K562 (cell line): ENCODE results near the gene CYTH1. TPM values are rescaled to one million over a fixed set of nuclear protein-coding genes. Genes with fewer than 3 reads are reported as not detected.

Source experiments
- ATAC-seq: fragments of 200-7000 bp; cut with Tn5 transposase; 3 replicates; pipeline ENCODE4 v1.9.1; 2020; ENCODE audit warnings: moderate library complexity
- BruUV-seq: library from RNA; stranded (reverse); fragments of 400-500 nt; replicated peaks from 2 replicates; lab custom pipeline; 2021; lab: Mats Ljungman, UMichigan
- CTCF ChIA-PET: fragments of 300-600 bp; formaldehyde crosslinking; extraction: SDS; loops from one replicate; lab custom pipeline; 2021; ENCODE audit warnings: low intra/inter-chr PET ratio; lab: Yijun Ruan, JAX
- POLR2A ChIA-PET: fragments of 300-600, 350-650 bp; sonication (Branson Sonifier 250); formaldehyde crosslinking; extraction: SDS; loops from one replicate; lab custom pipeline; 2021; ENCODE audit warnings: antibody characterized with exemption, inconsistent platforms; lab: Yijun Ruan, JAX
- DNase-seq, 4 experiments: peaks; one replicate each; pipeline versions ENCODE4 v3.0.0 to v3.0.0-alpha.2; 2011 to 2018; ENCODE audit warnings: low spot score in 3 of 4, mixed read lengths in 3 of 4; ENCODE audit errors: extremely low read depth in 1 of 4
- FAIRE-seq: peaks from 2 replicates; lab custom pipeline; 2011; peaks lifted over from hg19 to GRCh38; lab: Jason Lieb, UNC
- H2AFZ ChIP-seq: 2 replicates; pipeline ENCODE4 v1.6.0; 2011; ENCODE audit warnings: low read depth, low read length, control low read depth, inconsistent platforms
- H3K27ac ChIP-seq: fragments of 200-600 bp; 3 replicates; pipeline ENCODE4 v1.8.0; 2011; ENCODE audit warnings: low read depth, mild to moderate bottlenecking, control low read depth, inconsistent platforms, low read length, moderate library complexity, mixed read lengths; ENCODE audit errors: extremely low read depth
- H3K27me3 ChIP-seq, 2 experiments: fragments of 300-600 bp in 1 of 2; 2 replicates in 1 of 2; 3 replicates in 1 of 2; pipeline versions ENCODE4 v1.6.0 to v1.8.0; 2011; ENCODE audit warnings: inconsistent platforms in 2 of 2, low read length in 2 of 2, mild to moderate bottlenecking in 1 of 2, mixed read lengths in 1 of 2, moderate library complexity in 1 of 2; ENCODE audit not compliant: control insufficient read depth in 2 of 2, insufficient read depth in 2 of 2
- H3K36me3 ChIP-seq: fragments of 300-600 bp; 3 replicates; pipeline ENCODE4 v1.8.0; 2011; ENCODE audit warnings: mild to moderate bottlenecking, low read length, inconsistent platforms; ENCODE audit not compliant: control insufficient read depth, insufficient read depth
- H3K4me1 ChIP-seq, 2 experiments: fragments of 200-600 bp in 1 of 2; replicated peaks in 1 of 2; 2 replicates in 1 of 2; 3 replicates in 1 of 2; pipeline versions ENCODE4 v1.5.1 to v1.8.0; 2011; ENCODE audit warnings: inconsistent platforms in 2 of 2, low read length in 2 of 2, mild to moderate bottlenecking in 1 of 2, mixed read lengths in 1 of 2, moderate library complexity in 1 of 2; ENCODE audit not compliant: control insufficient read depth in 2 of 2, insufficient read depth in 2 of 2
- H3K4me2 ChIP-seq: 2 replicates; pipeline ENCODE4 v1.6.1; 2011; ENCODE audit warnings: low read length, control low read depth, inconsistent platforms, mixed read lengths; ENCODE audit not compliant: insufficient read depth
- H3K4me3 ChIP-seq: fragments of 200-600 bp; sonication (generic), shearing (Covaris generic); 2 replicates; pipeline ENCODE4 v1.5.1; 2016; ENCODE audit warnings: control low read depth, inconsistent platforms
- H3K79me2 ChIP-seq: fragments of 200-600 bp; 3 replicates; pipeline ENCODE4 v1.8.0; 2011; ENCODE audit warnings: low read length, inconsistent platforms; ENCODE audit not compliant: control insufficient read depth, insufficient read depth
- H3K9ac ChIP-seq, 2 experiments: 2 replicates each; pipeline versions ENCODE4 v1.6.0 to v1.6.1; 2011; ENCODE audit warnings: low read depth in 2 of 2, low read length in 2 of 2, control low read depth in 1 of 2, inconsistent platforms in 1 of 2, mild to moderate bottlenecking in 1 of 2, mixed read lengths in 1 of 2; ENCODE audit not compliant: insufficient read depth in 1 of 2
- H3K9me1 ChIP-seq: one replicate; pipeline ENCODE4 v1.6.0; 2011; ENCODE audit warnings: inconsistent platforms, mild to moderate bottlenecking, low read length, moderate library complexity; ENCODE audit not compliant: control insufficient read depth, insufficient read depth
- H3K9me3 ChIP-seq: replicated peaks from 2 replicates; pipeline ENCODE4 v1.5.1; 2011; ENCODE audit warnings: low read depth, low read length, inconsistent platforms; ENCODE audit not compliant: control insufficient read depth, insufficient read depth
- H4K20me1 ChIP-seq: replicated peaks from 2 replicates; pipeline ENCODE4 v1.6.1; 2011; ENCODE audit warnings: low read length, inconsistent platforms, mixed read lengths; ENCODE audit not compliant: control insufficient read depth, insufficient read depth
- CEBPB ChIP-seq: fragments of 450-650 bp; IDR thresholded peaks from 2 replicates; pipeline ENCODE4 v1.6.1; 2016; ENCODE audit warnings: missing genetic modification characterization, missing compliant biosample characterization
- RERE ChIP-seq: sonication (generic); formaldehyde crosslinking; IDR thresholded peaks from 2 replicates; pipeline ENCODE4 v1.8.0; 2023; ENCODE audit warnings: missing genetic modification reagents, mild to moderate bottlenecking, borderline replicate concordance
- SMARCA4 ChIP-seq: fragments of 450-650 bp; IDR thresholded peaks from 2 replicates; pipeline ENCODE4 v1.6.1; 2016
- SNIP1 ChIP-seq: fragments of 450-650 bp; IDR thresholded peaks from 2 replicates; pipeline ENCODE4 v1.7.1; 2017; ENCODE audit warnings: low read depth, mild to moderate bottlenecking
- TRIM24 ChIP-seq, 2 experiments: fragments of 450-650 bp; IDR thresholded peaks; 2 replicates each; pipeline ENCODE4 v1.6.1; 2016
- ZBTB9 ChIP-seq: fragments of 450-650 bp; formaldehyde crosslinking; IDR thresholded peaks from 2 replicates; pipeline ENCODE4 v1.4.0; 2020; ENCODE audit warnings: mild to moderate bottlenecking, moderate library complexity
- ZNF140 ChIP-seq: fragments of 250-450 bp; sonication (Bioruptor Pico); IDR thresholded peaks from 2 replicates; pipeline ENCODE4 v1.8.0; 2021; ENCODE audit warnings: moderate library complexity, mild to moderate bottlenecking, inconsistent platforms
- ZNF57 ChIP-seq: fragments of 450-650 bp; formaldehyde crosslinking; IDR thresholded peaks from 2 replicates; pipeline ENCODE4 v1.4.0; 2020; ENCODE audit warnings: mild to moderate bottlenecking, moderate library complexity
- WGBS: fragments of 100-300 bp; shearing (Covaris generic); methylation state at CpG from one replicate; pipeline ENCODE4 v1.1.6; 2016; ENCODE audit warnings: low coverage, mixed read lengths; ENCODE audit not compliant: insufficient coverage; ENCODE audit errors: missing lambda C conversion rate; 5-methylcytosine and 5-hydroxymethylcytosine counted together
- in situ Hi-C: fragments of 300-500 bp; cut with MboI; formaldehyde crosslinking; loops from 4 replicates; pipeline ENCODE4 v1.15.0; 2018; ENCODE audit warnings: inconsistent platforms, mixed read lengths
- intact Hi-C: fragments of 100-400 bp; cut with micrococcal nuclease; formaldehyde crosslinking; loops from 2 replicates; pipeline ENCODE4 v1.14.2; 2022
- polyA plus RNA-seq, 8 experiments: library from polyadenylated mRNA; depleted of rRNA in 4 of 8; stranded (reverse) in 5 of 8; unstranded in 3 of 8; fragments of >200 nt; fragmentation: Nextera tagmentation in 2 of 8; fragmentation: Illumina TruSeq in 1 of 8; extraction: Ambion mirVana in 2 of 8; extraction: Trizol in 1 of 8; gene quantifications; 2 replicates each; pipeline versions ENCODE4 v1.2.1 to v1.2.3, GENCODE V29; 2011 to 2014; ENCODE audit warnings: inconsistent platforms in 1 of 8, missing spikeins in 1 of 8
- total RNA-seq, 7 experiments: library from RNA; depleted of rRNA in 6 of 7; stranded (reverse); fragments of >200 nt in 6 of 7; fragmentation: Illumina TruSeq in 2 of 7; extraction: Trizol in 2 of 7; gene quantifications; 2 replicates each; pipeline versions ENCODE4 v1.2.1 to v1.2.3, GENCODE V29; 2011 to 2021; ENCODE audit warnings: low replicate concordance in 1 of 7
- TF ChIP-seq, protein P1 (sequence below): fragments of 450-650 bp; formaldehyde crosslinking; IDR thresholded peaks from 2 replicates; pipeline ENCODE4 v1.4.0; 2022; ENCODE audit warnings: missing genetic modification characterization
- TF ChIP-seq, protein P2 (sequence below): fragments of 450-650 bp; conservative IDR thresholded peaks from 2 replicates; pipeline ENCODE4 v1.6.1; 2016; ENCODE audit warnings: missing genetic modification characterization, low read depth, mild to moderate bottlenecking, control low read depth, missing compliant biosample characterization
- TF ChIP-seq, protein P3 (sequence below): fragments of 450-650 bp; IDR thresholded peaks from 2 replicates; pipeline ENCODE4 v1.6.1; 2016; ENCODE audit warnings: mild to moderate bottlenecking

Gene CYTH1
- total and polyA plus RNA-seq, 9 of the 15 experiments (the other 6 are each of a cell fraction or from before 2014, with no cell fraction given), result 0.52 to 27.7 (median 16.8) TPM

- no peaks in the 10 kb centered on the region for H3K4me1 ChIP-seq
- TF ChIP-seq CEBPB, result no peak
- TF ChIP-seq RERE (CRISPR knock-in tag), result no peak
- TF ChIP-seq, protein P1, sequence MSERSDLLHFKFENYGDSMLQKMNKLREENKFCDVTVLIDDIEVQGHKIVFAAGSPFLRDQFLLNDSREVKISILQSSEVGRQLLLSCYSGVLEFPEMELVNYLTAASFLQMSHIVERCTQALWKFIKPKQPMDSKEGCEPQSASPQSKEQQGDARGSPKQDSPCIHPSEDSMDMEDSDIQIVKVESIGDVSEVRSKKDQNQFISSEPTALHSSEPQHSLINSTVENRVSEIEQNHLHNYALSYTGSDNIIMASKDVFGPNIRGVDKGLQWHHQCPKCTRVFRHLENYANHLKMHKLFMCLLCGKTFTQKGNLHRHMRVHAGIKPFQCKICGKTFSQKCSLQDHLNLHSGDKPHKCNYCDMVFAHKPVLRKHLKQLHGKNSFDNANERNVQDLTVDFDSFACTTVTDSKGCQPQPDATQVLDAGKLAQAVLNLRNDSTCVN (CRISPR knock-in tag), result no peak
- no peak for TF ChIP-seq ZNF140 (CRISPR knock-in tag)
- TF ChIP-seq TRIM24 (IDR thresholded peaks at IDR 0.05), result no peak
- TF ChIP-seq ZBTB9, result no peak
- no peak for TF ChIP-seq SNIP1
- TF ChIP-seq, protein P2, sequence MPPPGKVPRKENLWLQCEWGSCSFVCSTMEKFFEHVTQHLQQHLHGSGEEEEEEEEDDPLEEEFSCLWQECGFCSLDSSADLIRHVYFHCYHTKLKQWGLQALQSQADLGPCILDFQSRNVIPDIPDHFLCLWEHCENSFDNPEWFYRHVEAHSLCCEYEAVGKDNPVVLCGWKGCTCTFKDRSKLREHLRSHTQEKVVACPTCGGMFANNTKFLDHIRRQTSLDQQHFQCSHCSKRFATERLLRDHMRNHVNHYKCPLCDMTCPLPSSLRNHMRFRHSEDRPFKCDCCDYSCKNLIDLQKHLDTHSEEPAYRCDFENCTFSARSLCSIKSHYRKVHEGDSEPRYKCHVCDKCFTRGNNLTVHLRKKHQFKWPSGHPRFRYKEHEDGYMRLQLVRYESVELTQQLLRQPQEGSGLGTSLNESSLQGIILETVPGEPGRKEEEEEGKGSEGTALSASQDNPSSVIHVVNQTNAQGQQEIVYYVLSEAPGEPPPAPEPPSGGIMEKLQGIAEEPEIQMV (tag), result no peak
- TF ChIP-seq SMARCA4, result no peak
- TF ChIP-seq ZNF57 (CRISPR knock-in tag), result no peak
- TF ChIP-seq, protein P3, sequence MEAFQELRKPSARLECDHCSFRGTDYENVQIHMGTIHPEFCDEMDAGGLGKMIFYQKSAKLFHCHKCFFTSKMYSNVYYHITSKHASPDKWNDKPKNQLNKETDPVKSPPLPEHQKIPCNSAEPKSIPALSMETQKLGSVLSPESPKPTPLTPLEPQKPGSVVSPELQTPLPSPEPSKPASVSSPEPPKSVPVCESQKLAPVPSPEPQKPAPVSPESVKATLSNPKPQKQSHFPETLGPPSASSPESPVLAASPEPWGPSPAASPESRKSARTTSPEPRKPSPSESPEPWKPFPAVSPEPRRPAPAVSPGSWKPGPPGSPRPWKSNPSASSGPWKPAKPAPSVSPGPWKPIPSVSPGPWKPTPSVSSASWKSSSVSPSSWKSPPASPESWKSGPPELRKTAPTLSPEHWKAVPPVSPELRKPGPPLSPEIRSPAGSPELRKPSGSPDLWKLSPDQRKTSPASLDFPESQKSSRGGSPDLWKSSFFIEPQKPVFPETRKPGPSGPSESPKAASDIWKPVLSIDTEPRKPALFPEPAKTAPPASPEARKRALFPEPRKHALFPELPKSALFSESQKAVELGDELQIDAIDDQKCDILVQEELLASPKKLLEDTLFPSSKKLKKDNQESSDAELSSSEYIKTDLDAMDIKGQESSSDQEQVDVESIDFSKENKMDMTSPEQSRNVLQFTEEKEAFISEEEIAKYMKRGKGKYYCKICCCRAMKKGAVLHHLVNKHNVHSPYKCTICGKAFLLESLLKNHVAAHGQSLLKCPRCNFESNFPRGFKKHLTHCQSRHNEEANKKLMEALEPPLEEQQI, result no peak
Observed at GRCh38 chr17:78647032-78647431, 135.0 kb downstream of the CYTH1 start.

More at GRCh38 chr17:78647032-78647431, 135.0 kb downstream of the CYTH1 start:
- ChIA-PET POLR2A (no interaction called here), CTCF (no interaction called here)
- in situ Hi-C loops (no loop called here), intact Hi-C loops (no loop called here)
- no peak overlapping the region for H3K27ac ChIP-seq
- H3K4me2 ChIP-seq, result no peak overlapping the region
- H3K27me3 ChIP-seq, result peaks cover 42 to 73% of the 10 kb centered on the region in 2 experiments
- WGBS, result 10% methylated on average over 8 of the region's 8 CpGs
- no peak for FAIRE-seq
- no peak overlapping the region for H3K4me3 ChIP-seq
- H3K9me3 ChIP-seq, result peaks cover 3% of the 10 kb centered on the region; the same call in 1 of the 2 replicates
- no peak overlapping the region for H2AFZ ChIP-seq
- no peak for ATAC-seq
- BruUV-seq, result no TSS peak
- no peaks in the 10 kb centered on the region for H3K36me3 ChIP-seq
- DNase-seq, result no peak
- H3K9me1 ChIP-seq, result no peaks in the 10 kb centered on the region
- H3K9ac ChIP-seq, result no peak overlapping the region
- H3K79me2 ChIP-seq, result no peaks in the 10 kb centered on the region
- peaks cover 15% of the 10 kb centered on the region; the same call in 1 of the 2 replicates for H4K20me1 ChIP-seq
